Measurements from ENCODE around the gene CARS1. TPM values are rescaled to one million over a fixed set of nuclear protein-coding genes. Genes with fewer than 3 reads are reported as not detected.

The CARS1 gene
- total and polyA plus RNA-seq, 9 of the 15 experiments (the other 6 are each of a cell fraction or from before 2014, with no cell fraction given): 14.4 to 106 (median 73.6) TPM

- TF ChIP-seq HDAC1 (IDR thresholded peaks at IDR 0.05) (0 out of 4 replicates have a peak, but pooled peaks of 1 of the 2 experiments have one; percentile 11), HOMEZ (CRISPR knock-in tag; IDR thresholded peaks at IDR 0.05) (no peak), HDAC8 (tag; IDR thresholded peaks at IDR 0.05) (0 out of 2 replicates have a peak, but pooled peaks have one; percentile 47)
- no peak overlapping the region for H3K27ac ChIP-seq (ENCODE audit: extremely low read depth, low read depth, low read length)
- H3K9me1 ChIP-seq (ENCODE audit: control insufficient read depth, insufficient read depth, low read length): no peaks in the 10 kb centered on the region
- no peak overlapping the region for H2AFZ ChIP-seq (ENCODE audit: low read depth, low read length)
- DNase-seq (ENCODE audit: extremely low read depth in 1 of 4, low spot score in 3 of 4): no peak
- no peaks in the 10 kb centered on the region for H3K79me2 ChIP-seq (ENCODE audit: control insufficient read depth, insufficient read depth, low read length)
- H3K4me2 ChIP-seq (ENCODE audit: insufficient read depth, low read length): peak overlapping the region; percentile 18; the same call in 1 of the 2 replicates
- FAIRE-seq: no peak
- no peaks in the 10 kb centered on the region for H3K36me3 ChIP-seq (ENCODE audit: control insufficient read depth, insufficient read depth, low read length)
- in situ Hi-C loops (cut with MboI): loop anchor here (5.0 kb wide), 1 partner anchor 49 kb away; no protein-coding TSS in a partner anchor
- ChIA-PET POLR2A (interaction anchor here (0.6 to 2.0 kb wide), 6 partner anchors 14 to 77 kb away, joined by 3 to 10 read pairs (median 3); no protein-coding TSS in a partner anchor), CTCF (ENCODE audit: low intra/inter-chr PET ratio) (interaction anchor here (0.8 to 4.1 kb wide), 7 partner anchors 53 to 558 kb away, joined by 3 to 68 read pairs (median 5); no protein-coding TSS in a partner anchor)
- H3K4me1 ChIP-seq (replicated peaks in 1 of 2; ENCODE audit: control insufficient read depth in 2 of 2, insufficient read depth in 2 of 2, low read length in 2 of 2): peaks cover 0 to 55% of the 10 kb centered on the region in 2 experiments; a peak in 2 of 5 replicates
- H4K20me1 ChIP-seq (replicated peaks; ENCODE audit: control insufficient read depth, insufficient read depth, low read length): peaks cover 10% of the 10 kb centered on the region; the same call in 1 of the 2 replicates
- no peak overlapping the region for H3K9ac ChIP-seq (ENCODE audit: insufficient read depth in 1 of 2, low read depth in 2 of 2, low read length in 2 of 2)
- H3K4me3 ChIP-seq: no peak overlapping the region
- intact Hi-C loops (cut with micrococcal nuclease): loop anchor here (1.0 to 10.0 kb wide), 2 partner anchors 54 to 196 kb away; no protein-coding TSS in a partner anchor
- ATAC-seq: no peak
- no peaks in the 10 kb centered on the region for H3K9me3 ChIP-seq (replicated peaks; ENCODE audit: control insufficient read depth, insufficient read depth, low read depth, low read length)
- WGBS (ENCODE audit: insufficient coverage, low coverage, missing lambda C conversion rate): 31% methylated on average over 10 of the region's 14 CpGs
- BruUV-seq (replicated peaks): no TSS peak
- H3K27me3 ChIP-seq (ENCODE audit: control insufficient read depth in 2 of 2, insufficient read depth in 2 of 2, low read length in 2 of 2): no peaks in the 10 kb centered on the region
Observed at GRCh38 chr11:3091081-3091845, 34.0 kb upstream of the CARS1 start.
